GM18507 (cell line): ENCODE data around the gene COL15A1.

Experiments
- DNase-seq: peaks from one replicate; pipeline ENCODE4 v3.0.0; 2011; ENCODE audit warnings: low read depth; ENCODE audit not compliant: insufficient read length; ENCODE audit errors: extremely low spot score
- FAIRE-seq: peaks from 2 replicates; lab custom pipeline; 2011; peaks lifted over from hg19 to GRCh38; lab: Jason Lieb, UNC

The COL15A1 gene

GRCh38 chr9:99024959-99025358, 81.3 kb downstream of the COL15A1 start:
- no peak for FAIRE-seq
- no peak for DNase-seq

- DNase-seq = no peak
Measured at GRCh38 chr9:99025616-99026270, 82.0 kb downstream of the COL15A1 start.

GRCh38 chr9:99026271-99026955, 82.7 kb downstream of the COL15A1 start:
- DNase-seq (no peak), FAIRE-seq (no peak)

More at GRCh38 chr9:99025616-99026270, 82.0 kb downstream of the COL15A1 start:
- no peak for FAIRE-seq

- FAIRE-seq (no peak), DNase-seq (no peak)
Measured at GRCh38 chr9:99026956-99027298, 83.2 kb downstream of the COL15A1 start.

GRCh38 chr9:99027443-99027842, 83.7 kb downstream of the COL15A1 start:
- FAIRE-seq (no peak), DNase-seq (no peak)

GRCh38 chr9:99029083-99029645, 85.5 kb downstream of the COL15A1 start:
- DNase-seq = no peak
- no peak for FAIRE-seq

GRCh38 chr9:99030092-99030511, 86.4 kb downstream of the COL15A1 start:
- no peak for FAIRE-seq
- DNase-seq = no peak

- no peak for FAIRE-seq
- no peak for DNase-seq
Measured at GRCh38 chr9:99030610-99031109, 87.0 kb downstream of the COL15A1 start.

- no peak for FAIRE-seq
- DNase-seq = no peak
Measured at GRCh38 chr9:99031319-99031718, 87.6 kb downstream of the COL15A1 start.

GRCh38 chr9:99031994-99032393, 88.3 kb downstream of the COL15A1 start:
- FAIRE-seq = no peak

GRCh38 chr9:99034149-99034548, 90.4 kb downstream of the COL15A1 start:
- DNase-seq = no peak
- no peak for FAIRE-seq

More at GRCh38 chr9:99031994-99032393, 88.3 kb downstream of the COL15A1 start:
- DNase-seq = no peak

GRCh38 chr9:99035313-99035712, 91.6 kb downstream of the COL15A1 start:
- no peak for FAIRE-seq
- no peak for DNase-seq

GRCh38 chr9:99037769-99038483, 94.2 kb downstream of the COL15A1 start:
- FAIRE-seq (no peak), DNase-seq (no peak)

GRCh38 chr9:99038484-99038820, 94.7 kb downstream of the COL15A1 start:
- FAIRE-seq = no peak
- no peak for DNase-seq

- no peak for FAIRE-seq
Measured at GRCh38 chr9:99039505-99040182, 95.9 kb downstream of the COL15A1 start.

GRCh38 chr9:99040251-99040900, 96.7 kb downstream of the COL15A1 start:
- no peak for FAIRE-seq
- no peak for DNase-seq

More at GRCh38 chr9:99039505-99040182, 95.9 kb downstream of the COL15A1 start:
- no peak for DNase-seq

GRCh38 chr9:99040911-99041582, 97.3 kb downstream of the COL15A1 start:
- FAIRE-seq (no peak), DNase-seq (no peak)

- no peak for DNase-seq
Measured at GRCh38 chr9:99041618-99042017, 97.9 kb downstream of the COL15A1 start.

GRCh38 chr9:99042620-99043019, 98.9 kb downstream of the COL15A1 start:
- no peak for FAIRE-seq
- DNase-seq = no peak

More at GRCh38 chr9:99041618-99042017, 97.9 kb downstream of the COL15A1 start:
- no peak for FAIRE-seq
